MM.1S (cell line): Measurements from ENCODE around the gene PRKCA.

Experiments used
- DNase-seq: peaks from one replicate; pipeline ENCODE4 v3.0.0-alpha.2; 2015
- H2AFZ ChIP-seq: fragments of 300-600 bp; sonication (generic); 2 replicates; pipeline ENCODE4 v1.6.0; 2016; ENCODE audit warnings: antibody characterized with exemption, low read length
- H3F3A ChIP-seq: fragments of 300-600 bp; sonication (generic); 2 replicates; pipeline ENCODE4 v1.6.1; 2016; ENCODE audit warnings: mild to moderate bottlenecking, antibody characterized with exemption, low read length, moderate library complexity, mixed read lengths; ENCODE audit not compliant: insufficient read depth
- H3K27ac ChIP-seq: fragments of 300-600 bp; sonication (generic); 2 replicates; pipeline ENCODE4 v1.5.1; 2016; ENCODE audit warnings: mild to moderate bottlenecking, low read length
- H3K27me3 ChIP-seq: fragments of 300-600 bp; sonication (generic); replicated peaks from 2 replicates; pipeline ENCODE4 v1.6.0; 2016; ENCODE audit warnings: low read length; ENCODE audit not compliant: insufficient read depth
- H3K36me3 ChIP-seq: fragments of 300-600 bp; sonication (generic); replicated peaks from 2 replicates; pipeline ENCODE4 v1.6.1; 2016; ENCODE audit warnings: mild to moderate bottlenecking, low read length, mixed read lengths; ENCODE audit not compliant: insufficient read depth
- H3K4me1 ChIP-seq: fragments of 300-600 bp; sonication (generic); 2 replicates; pipeline ENCODE4 v1.6.1; 2016; ENCODE audit warnings: low read length, mixed read lengths
- H3K4me2 ChIP-seq: fragments of 300-600 bp; sonication (generic); 2 replicates; pipeline ENCODE4 v1.6.0; 2016; ENCODE audit warnings: low read depth, low read length
- H3K4me3 ChIP-seq: fragments of 300-600 bp; sonication (generic); 2 replicates; pipeline ENCODE4 v1.5.1; 2016; ENCODE audit warnings: low read length, mixed read lengths
- H3K79me2 ChIP-seq: fragments of 300-600 bp; sonication (generic); 2 replicates; pipeline ENCODE4 v1.6.1; 2016; ENCODE audit warnings: mixed run types, low read length, mixed read lengths
- H3K9ac ChIP-seq: fragments of 300-600 bp; sonication (generic); 2 replicates; pipeline ENCODE4 v1.6.1; 2016; ENCODE audit warnings: low read length, mixed read lengths
- H3K9me2 ChIP-seq: fragments of 300-600 bp; sonication (generic); replicated peaks from 2 replicates; pipeline ENCODE4 v1.6.1; 2016; ENCODE audit warnings: mild to moderate bottlenecking, low read length, mixed read lengths; ENCODE audit not compliant: insufficient read depth
- H3K9me3 ChIP-seq: fragments of 300-600 bp; sonication (generic); replicated peaks from 2 replicates; pipeline ENCODE4 v1.6.1; 2016; ENCODE audit warnings: mild to moderate bottlenecking, low read length, mixed read lengths; ENCODE audit not compliant: insufficient read depth
- H4K20me1 ChIP-seq: fragments of 300-600 bp; sonication (generic); 2 replicates; pipeline ENCODE4 v1.6.1; 2016; ENCODE audit warnings: mild to moderate bottlenecking, low read length, moderate library complexity, mixed read lengths; ENCODE audit not compliant: insufficient read depth
- EZH2 ChIP-seq: fragments of 300-600 bp; sonication (generic); optimal IDR thresholded peaks from 2 replicates; pipeline ENCODE3; 2017; ENCODE audit warnings: low read depth, mild to moderate bottlenecking, antibody characterized with exemption, low read length, mixed read lengths
- EZH2phosphoT487 ChIP-seq: fragments of 300-600 bp; sonication (generic); IDR thresholded peaks from 2 replicates; pipeline ENCODE4 v1.6.1; 2018; ENCODE audit warnings: antibody characterized with exemption, low read length
- TF ChIP-seq, protein P1 (sequence below): fragments of 300-600 bp; sonication (generic); IDR thresholded peaks from 2 replicates; pipeline ENCODE4 v1.5.1; 2016; ENCODE audit warnings: antibody characterized with exemption, low read length, mixed read lengths

PRKCA gene

GRCh38 chr17:66580956-66581391, 278.6 kb downstream of the PRKCA start:
- Histone ChIP-seq H4K20me1 (no peaks in the 10 kb centered on the region), H3K4me2 (no peak overlapping the region)

DNA sequence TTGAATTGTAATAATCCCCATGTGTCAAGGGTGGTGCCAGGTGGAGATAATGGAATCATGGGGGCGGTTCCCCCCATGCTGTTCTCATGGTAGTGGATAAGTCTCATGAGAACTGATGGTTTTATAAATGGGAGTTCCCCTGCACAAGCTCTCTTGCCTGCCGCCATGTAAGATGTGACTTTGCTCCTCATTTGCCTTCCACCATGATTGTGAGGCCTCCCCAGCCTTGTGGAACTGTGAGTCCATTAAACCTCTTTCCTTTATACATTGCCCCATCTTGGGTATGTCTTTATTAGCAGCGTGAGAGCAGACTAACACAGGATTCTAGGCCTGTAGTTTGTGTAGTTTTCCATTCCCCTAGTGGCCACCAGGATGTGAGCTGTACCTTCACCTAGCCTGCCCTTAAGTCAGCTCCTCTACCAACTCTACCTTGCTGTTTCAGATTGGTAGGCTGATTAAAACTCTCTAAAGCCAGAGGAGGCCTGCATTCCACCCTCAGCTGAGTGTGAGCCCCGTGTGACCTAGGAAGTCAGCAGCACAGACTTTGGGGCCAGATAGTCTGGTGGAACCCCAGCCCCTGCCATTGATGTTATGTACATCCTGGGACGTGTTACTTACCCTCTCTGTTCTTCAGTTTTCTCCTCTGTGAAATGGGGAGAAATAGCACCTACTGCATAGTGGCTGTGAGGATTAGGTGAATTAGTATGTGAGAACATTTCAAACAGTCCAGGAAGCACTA, 280.1 kb downstream of the PRKCA start:
- Histone ChIP-seq H3K9me3 (no peaks in the 10 kb centered on the region), H3K9ac (no peak overlapping the region), H2AFZ (no peak overlapping the region), H3K36me3 (no peaks in the 10 kb centered on the region), H4K20me1 (no peaks in the 10 kb centered on the region), H3K79me2 (no peaks in the 10 kb centered on the region), H3K27ac (no peak overlapping the region), H3F3A (no peaks in the 10 kb centered on the region), H3K4me3 (no peak overlapping the region), H3K4me1 (no peaks in the 10 kb centered on the region), H3K9me2 (no peaks in the 10 kb centered on the region), H3K27me3 (no peaks in the 10 kb centered on the region), H3K4me2 (no peak overlapping the region)
- no peak for DNase-seq
- TF ChIP-seq EZH2 (no peak), EZH2phosphoT487 (no peak)
- TF ChIP-seq, protein P1, sequence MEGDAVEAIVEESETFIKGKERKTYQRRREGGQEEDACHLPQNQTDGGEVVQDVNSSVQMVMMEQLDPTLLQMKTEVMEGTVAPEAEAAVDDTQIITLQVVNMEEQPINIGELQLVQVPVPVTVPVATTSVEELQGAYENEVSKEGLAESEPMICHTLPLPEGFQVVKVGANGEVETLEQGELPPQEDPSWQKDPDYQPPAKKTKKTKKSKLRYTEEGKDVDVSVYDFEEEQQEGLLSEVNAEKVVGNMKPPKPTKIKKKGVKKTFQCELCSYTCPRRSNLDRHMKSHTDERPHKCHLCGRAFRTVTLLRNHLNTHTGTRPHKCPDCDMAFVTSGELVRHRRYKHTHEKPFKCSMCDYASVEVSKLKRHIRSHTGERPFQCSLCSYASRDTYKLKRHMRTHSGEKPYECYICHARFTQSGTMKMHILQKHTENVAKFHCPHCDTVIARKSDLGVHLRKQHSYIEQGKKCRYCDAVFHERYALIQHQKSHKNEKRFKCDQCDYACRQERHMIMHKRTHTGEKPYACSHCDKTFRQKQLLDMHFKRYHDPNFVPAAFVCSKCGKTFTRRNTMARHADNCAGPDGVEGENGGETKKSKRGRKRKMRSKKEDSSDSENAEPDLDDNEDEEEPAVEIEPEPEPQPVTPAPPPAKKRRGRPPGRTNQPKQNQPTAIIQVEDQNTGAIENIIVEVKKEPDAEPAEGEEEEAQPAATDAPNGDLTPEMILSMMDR, result no peak

More at GRCh38 chr17:66580956-66581391, 278.6 kb downstream of the PRKCA start:
- no peaks in the 10 kb centered on the region for H3F3A ChIP-seq
- no peak for DNase-seq
- no peaks in the 10 kb centered on the region for H3K9me3 ChIP-seq
- H3K27me3 ChIP-seq, result no peaks in the 10 kb centered on the region
- H3K9ac ChIP-seq, result no peak overlapping the region
- no peaks in the 10 kb centered on the region for H3K79me2 ChIP-seq
- H3K36me3 ChIP-seq, result no peaks in the 10 kb centered on the region
- no peaks in the 10 kb centered on the region for H3K4me1 ChIP-seq
- H3K4me3 ChIP-seq, result no peak overlapping the region
- TF ChIP-seq EZH2phosphoT487 (no peak), EZH2 (no peak)
- TF ChIP-seq, protein P1, result no peak
- no peak overlapping the region for H3K27ac ChIP-seq
- H3K9me2 ChIP-seq, result no peaks in the 10 kb centered on the region
- H2AFZ ChIP-seq, result no peak overlapping the region

- H3K9me3 ChIP-seq, result no peaks in the 10 kb centered on the region
- H3K9ac ChIP-seq, result no peak overlapping the region
- no peak for TF ChIP-seq EZH2phosphoT487
- TF ChIP-seq EZH2, result no peak
- TF ChIP-seq, protein P1, result no peak
- H3F3A ChIP-seq, result no peaks in the 10 kb centered on the region
- no peak overlapping the region for H2AFZ ChIP-seq
- no peaks in the 10 kb centered on the region for H3K27me3 ChIP-seq
- no peaks in the 10 kb centered on the region for H3K79me2 ChIP-seq
- no peak overlapping the region for H3K4me2 ChIP-seq
- H3K4me3 ChIP-seq, result no peak overlapping the region
- no peaks in the 10 kb centered on the region for H3K36me3 ChIP-seq
- no peak for DNase-seq
- no peak overlapping the region for H3K27ac ChIP-seq
- no peaks in the 10 kb centered on the region for H3K4me1 ChIP-seq
- H3K9me2 ChIP-seq, result no peaks in the 10 kb centered on the region
- H4K20me1 ChIP-seq, result no peaks in the 10 kb centered on the region
These were observed 280.8 kb downstream of the PRKCA start for GRCh38 chr17:66583112-66583748.
